Stimulated activated CD8-positive, alpha-beta memory T cell treated with anti-CD3 and anti-CD28 coated beads, Interleukin-12 subunit alpha, Interleukin-12 subunit beta, amount 100 ng/mL, for 24 hours (primary cell): ENCODE data around the gene LIPF.
"Not testable (repeated sequence)": the region's sequence is repeated elsewhere in the genome, so short reads cannot be mapped to it uniquely, and the experiment has no call there.

Experiments used
- DNase-seq: peaks from one replicate; pipeline ENCODE4 v3.0.0-alpha.2; 2020; ENCODE audit errors: extremely low read depth

LIPF gene

DNA sequence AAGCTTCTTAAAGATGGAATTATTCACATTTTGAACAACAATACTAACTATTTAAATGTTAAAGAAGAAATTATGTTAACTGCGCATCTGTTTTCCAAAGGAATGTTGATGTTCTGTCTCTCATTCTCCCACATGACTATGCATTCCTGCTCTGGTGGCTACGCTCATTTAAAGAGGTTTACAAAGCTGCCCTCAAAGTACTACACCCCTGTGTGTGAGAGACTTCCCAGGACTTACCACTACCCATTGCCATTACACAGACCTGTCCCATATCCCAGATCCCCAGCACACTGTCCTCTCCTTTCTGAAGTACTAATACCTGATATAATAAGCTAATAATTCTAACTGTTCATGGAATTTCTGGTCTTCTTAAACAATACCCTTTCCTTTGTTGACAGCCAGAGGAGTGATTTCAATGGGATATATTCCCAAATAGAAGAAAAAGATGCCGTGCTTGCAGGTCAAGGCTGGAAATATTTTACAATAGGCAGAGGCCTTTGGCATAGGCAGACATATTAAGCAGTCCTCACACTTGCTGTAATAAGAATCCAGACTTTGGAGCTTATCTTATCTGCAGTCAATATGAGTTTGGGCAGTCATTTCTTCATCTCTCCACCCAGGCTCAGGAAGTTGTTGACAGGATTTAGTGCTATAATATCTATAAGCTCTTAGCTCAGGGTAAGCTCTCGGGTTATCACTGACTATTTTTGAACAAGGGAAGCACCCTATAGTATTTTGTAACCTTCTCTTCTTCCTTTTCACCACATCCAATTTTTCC is 12.2 kb downstream of the LIPF start:
- no peak for DNase-seq

DNA sequence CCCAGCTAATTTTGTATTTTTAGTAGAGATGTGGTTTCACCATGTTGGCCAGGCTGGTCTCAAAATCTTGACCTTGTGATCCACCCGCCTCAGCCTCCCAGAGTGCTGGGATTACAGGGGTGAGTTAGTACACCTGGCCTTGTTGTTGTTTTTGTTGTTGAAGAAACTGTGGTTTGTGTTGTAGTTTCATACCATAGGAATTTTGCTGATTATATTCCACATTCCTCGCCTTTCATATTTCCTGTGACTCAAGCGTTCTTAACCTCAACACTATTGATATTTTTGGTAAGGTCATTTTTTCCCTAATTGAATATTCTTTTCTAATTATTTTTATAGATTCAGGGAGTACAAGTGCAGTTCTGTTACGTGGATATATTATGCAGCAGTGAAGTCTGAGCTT is 16.7 kb downstream of the LIPF start:
- no peak for DNase-seq

DNA sequence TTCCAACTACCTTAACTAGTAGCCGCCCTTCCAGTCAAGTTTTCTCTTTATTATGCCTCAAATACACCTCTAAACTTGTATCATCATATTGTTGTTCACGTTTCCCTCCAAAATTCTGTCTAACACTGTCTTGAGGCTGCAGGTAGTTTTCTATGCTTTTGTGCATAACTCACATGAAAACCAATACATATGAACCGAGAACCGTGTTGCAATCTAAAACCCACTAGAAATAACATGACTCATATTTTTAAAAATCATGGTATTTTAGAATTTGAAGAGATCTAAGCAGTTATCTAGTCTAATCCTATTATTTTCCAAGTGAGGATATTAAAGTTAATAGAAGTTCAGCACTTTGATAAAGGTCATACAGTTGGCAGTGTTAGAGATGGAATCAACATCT is 18.2 kb downstream of the LIPF start:
- DNase-seq: no peak

DNA sequence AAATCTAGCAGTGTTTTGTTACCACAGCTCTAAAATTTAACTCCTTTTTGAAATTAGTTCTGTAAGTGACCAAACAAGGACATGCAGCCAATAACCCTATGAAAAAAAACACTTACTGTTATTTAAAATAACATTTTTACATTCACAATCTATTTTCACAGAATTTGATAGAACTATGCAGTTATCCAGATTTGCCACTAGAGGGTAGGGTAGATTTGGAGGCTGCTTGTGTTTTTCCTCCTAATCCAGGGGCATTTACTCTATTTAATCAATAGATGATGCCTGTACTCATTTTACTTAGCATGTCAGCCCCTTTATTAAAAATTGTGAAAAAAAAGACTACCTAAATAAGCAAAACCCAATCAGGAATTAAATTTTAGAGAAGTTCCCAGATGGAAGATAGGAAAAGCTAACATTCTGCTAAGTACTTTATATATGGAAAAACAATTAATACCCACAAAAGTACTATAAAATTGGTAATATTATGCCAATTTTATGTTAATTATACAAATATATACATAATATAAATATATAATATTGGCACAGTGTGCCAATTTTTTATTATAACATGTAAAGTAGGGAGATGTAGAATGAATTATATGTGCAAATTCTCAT is 23.7 kb downstream of the LIPF start:
- DNase-seq: no peak

DNA sequence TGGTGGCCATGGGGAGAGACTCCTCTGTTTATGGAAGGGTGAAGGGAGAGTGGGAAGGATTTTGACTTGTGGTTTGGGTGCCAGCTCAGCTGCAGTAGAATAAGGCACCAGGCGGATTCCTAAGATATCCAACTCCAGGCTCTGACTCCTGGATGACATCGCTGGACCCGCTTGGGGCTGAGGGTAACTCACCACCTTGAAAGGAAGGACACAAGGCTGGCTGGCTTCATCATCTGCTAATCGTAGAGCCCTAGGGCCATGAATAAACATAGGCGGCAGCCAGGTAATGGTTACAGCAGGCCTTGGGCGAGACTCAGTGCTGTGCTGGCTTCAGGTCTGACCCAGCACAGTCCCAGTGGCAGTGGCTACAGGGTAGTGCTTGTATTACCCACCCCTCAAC is 25.1 kb downstream of the LIPF start:
- no peak for DNase-seq

DNA sequence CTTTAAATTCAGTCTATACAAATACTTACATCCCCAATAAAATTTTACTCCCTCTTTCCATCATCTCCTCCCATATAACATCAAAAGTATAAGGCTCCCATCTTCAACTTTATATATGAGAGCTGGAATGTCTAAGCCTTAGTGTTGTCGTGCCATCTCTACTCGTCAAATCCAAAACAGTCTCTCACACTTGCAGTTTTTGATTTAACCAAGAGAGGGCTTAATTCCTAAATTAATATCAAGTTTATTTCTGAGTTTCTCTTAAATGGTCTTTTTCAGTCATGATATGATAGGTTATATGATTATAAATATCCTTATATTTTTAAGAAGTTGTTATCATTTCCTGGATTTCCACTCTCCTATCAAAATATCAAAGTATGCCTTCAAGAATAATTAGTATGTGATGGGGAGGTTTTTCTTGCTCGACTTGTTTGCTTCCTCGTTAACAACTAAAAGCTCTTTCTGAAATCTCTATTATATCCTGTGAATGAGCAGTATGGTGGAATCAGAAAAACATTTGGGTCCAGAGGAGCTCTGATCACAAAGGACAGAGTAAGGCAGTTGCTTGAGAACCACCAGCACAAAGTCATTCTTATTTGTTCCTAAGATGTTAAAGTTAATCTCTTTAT is 29.3 kb downstream of the LIPF start:
- no peak for DNase-seq

DNA sequence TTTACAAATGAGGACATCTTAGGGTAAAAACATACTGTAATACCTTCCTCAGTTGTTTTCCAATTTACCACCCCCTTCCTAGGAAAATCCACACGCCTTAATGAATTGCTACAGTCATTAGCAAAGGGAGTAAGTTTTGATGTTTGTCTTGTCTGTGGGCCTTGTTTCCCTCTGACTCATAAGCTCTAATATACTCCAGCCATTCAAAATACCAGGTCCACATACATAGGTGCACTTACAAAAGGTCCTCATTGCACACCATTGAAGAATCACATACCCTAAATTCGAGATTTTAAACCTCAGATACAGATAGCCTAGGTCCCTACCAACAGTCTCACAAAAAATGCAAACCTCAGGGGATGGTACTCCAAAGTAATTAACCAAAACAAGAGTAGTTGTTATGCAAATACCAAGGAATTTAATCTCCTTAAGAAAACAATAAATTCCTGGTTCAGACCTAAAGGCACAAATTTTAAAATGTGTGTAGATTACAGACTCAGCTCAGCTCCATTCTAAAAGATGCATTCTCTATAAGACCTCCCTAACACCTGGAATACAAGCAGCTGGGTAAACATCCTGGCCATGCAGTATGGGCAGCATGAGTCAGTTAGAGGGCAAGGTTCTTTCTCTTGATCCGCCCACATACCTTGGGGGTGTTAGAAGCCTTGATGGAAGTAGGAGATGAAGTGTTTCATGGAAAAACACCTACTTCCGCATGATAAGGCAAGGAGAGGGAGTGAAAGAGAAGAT is 38.8 kb downstream of the LIPF start:
- no peak for DNase-seq

DNA sequence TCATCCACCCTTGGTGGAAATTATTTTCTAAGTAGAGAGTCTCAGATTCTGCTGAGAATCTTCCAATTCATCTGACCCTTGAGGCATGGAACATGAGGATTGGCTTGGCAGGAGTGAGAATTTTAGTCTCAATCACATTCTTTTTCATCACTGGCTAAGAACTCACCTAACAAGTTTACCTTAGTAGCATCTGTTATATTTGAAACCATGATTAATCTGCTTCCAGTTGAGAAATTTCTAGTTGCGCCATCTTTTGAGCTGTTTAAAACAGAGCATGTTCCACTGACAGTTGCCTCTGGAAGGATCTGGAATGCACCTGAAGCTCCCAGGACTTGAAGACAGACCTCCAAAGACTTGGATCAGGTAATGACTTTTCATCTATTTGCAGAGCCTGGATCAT is 41.7 kb downstream of the LIPF start, which contains the start of gene LIPK:
Gene LIPK (plus strand): TSS at position 292 of the 400 bp plus-strand sequence. CDS start 18,295 bp downstream, outside the sequence.
- DNase-seq: no peak

DNA sequence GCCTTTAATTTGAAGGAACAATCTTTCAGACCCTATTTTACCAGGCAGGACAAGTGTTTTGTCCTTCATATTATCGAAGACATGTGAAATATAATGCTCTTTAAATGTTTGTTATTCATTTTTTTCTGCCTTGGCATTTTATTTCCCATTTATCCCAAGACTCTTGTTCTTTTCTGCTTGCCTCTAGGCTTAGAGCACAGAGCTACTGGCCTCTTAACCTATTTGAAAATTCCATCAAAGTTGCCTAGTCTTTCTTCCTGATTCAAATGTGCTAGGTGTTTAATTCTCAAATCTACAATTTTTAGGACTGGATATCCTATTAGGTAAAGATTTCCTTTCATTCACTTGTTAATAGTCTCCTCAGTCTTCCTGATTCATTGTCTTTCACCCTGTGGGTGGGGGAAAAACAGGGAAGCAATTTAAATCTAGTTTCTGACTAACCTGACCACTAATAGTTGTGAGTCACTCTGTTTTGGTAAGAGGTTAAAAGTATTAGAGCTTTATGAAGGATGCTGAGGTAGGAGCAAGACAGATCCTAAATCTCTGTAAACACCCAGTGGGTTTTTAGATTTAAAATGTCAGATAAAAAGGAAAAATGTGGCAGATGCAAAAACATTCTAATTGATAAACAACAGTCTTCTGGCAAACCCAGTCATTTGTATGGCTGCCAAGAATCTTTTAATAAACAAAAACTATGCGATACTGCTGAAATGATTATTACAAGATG is 43.4 kb downstream of the LIPF start:
- DNase-seq: no peak

DNA sequence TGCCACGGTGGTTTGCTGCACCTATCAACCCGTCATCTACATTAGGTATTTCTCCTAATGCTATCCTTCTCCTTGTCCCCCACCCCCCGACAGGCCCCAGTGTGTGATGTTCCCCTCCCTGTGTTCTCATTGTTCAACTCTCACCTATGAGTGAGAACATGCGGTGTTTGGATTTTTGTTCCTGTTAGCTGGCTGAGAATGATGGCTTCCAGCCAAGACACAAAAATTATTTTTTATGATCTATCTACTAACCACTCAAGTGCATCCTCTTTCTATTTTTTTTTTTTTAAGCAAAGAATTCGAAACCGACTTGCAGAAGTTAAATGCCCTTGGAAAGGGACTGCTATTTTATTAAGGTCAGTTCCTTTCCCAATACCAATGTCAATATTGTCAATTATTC is 45.1 kb downstream of the LIPF start:
- DNase-seq: not testable (repeated sequence)

DNA sequence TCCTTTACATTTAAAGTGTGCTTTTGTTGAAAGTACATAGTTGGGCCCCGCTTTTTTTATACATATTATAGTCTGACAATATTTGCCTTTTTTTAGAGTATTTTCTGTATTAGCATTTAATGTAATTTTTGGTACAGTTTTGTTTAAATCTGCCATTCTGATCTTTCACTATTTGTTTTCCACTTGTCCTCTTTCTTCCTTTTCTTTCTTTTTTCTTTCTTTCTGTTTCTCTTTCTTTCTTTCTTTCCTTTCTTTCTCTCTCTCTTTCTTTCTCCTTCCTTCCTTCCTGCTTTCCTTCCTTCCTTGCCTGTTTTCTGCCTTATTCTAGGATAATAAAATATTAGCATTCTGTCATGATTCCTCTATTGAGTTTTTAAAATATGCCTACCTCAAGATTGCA is 51.3 kb downstream of the LIPF start:
- DNase-seq: no peak

DNA sequence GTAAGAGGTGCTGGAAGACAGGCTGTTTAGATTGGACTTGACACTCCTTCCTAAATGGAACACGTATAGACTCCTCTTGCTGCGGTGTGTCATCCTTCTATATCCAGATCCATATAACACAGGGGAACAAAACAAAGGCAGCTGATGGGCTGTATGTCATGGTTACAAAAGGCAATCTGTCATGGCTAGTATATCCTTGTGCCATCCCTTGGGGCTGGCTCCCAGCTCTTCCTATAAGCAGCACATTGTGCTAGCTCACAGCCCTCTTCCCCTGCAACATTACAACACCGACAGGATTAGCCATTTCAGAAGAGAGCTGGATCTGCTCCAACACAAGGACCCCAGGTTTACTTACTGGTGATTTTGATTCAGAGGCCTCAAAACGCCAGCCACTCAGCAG is 57.1 kb downstream of the LIPF start:
- DNase-seq: no peak

DNA sequence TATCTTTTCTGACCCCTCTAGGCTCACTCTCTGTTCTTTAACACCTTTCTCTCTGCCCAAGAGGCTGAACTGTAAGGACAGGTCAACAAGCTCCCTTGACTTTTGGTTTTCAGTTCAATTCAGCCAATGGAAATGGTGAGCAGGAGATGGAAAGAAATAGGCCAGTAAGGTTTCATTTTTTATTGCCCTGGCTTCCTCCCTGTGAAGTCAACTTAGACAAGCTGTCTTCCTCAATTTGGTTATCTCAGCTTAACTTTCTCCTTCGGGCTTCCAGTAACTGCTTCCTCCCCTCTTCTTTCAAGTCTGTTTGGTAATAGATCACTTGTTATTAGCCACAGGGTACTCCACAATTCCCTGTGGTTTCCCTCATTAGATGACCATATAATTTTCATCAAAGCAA is 61.6 kb downstream of the LIPF start:
- no peak for DNase-seq

DNA sequence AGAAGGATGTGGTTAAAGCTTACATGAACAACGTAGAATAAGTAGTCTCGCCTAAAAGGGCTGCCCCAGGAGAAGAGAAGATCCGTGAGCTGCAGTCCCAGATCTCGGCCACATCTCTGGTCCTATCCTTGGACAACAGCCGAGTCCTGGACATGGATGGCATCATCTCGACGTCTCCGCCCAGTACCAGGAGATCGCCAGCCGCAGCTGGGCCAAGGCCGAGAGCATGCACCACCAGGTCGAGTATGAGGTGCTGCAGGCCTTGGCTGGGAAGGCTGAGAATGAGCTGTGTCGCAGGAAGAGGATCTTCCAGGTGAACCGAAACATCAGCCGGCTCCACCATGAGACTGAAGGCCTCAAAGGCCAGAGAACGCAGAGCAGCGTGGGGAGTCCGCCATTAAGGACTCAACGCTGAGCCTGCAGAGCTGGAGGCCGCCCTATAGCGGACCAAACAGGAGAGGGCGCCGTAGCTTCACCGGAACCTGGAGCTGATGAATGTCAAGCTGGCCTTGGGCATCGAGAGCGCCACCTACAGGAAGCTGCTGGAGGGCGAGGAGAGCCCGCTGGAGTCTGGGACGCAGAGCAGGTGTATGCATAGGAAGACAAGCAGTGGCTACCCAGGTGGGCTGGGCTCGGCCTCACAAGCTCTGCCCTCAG is 64.0 kb downstream of the LIPF start:
- no peak for DNase-seq
